OCI-LY1 (cell line): Measurements from ENCODE around the gene CAPZA1.

Experiments
- CTCF ChIP-seq: fragments of 200-600 bp; sonication (generic), shearing (Covaris generic); IDR thresholded peaks from 2 replicates; pipeline ENCODE4 v1.5.1; 2017; ENCODE audit warnings: mild to moderate bottlenecking, antibody characterized with exemption, low read length, moderate library complexity, mixed read lengths
- EZH2 ChIP-seq: fragments of 200-600 bp; sonication (generic), shearing (Covaris generic); IDR thresholded peaks from 2 replicates; pipeline ENCODE4 v1.8.0; 2017; ENCODE audit warnings: borderline replicate concordance, mixed run types, mild to moderate bottlenecking, antibody characterized with exemption, low read length, moderate library complexity, mixed read lengths

- TF ChIP-seq CTCF = no peak
- TF ChIP-seq EZH2 = no peak
Observed at GRCh38 chr1:112692681-112693080, 73.0 kb downstream of the CAPZA1 start.
